SK-N-SH (cell line): ENCODE results near the gene OSBPL7. TPM values are rescaled to one million over a fixed set of nuclear protein-coding genes. Genes with fewer than 3 reads are reported as not detected.
A peak's percentile ranks its signal among the peaks of the same experiment; 100 is the strongest.

ENCODE experiments used
- CTCF ChIA-PET: fragments of 300-600, 350-600 bp; formaldehyde crosslinking; extraction: SDS; loops from one replicate; lab custom pipeline; 2021; lab: Yijun Ruan, JAX
- POLR2A ChIA-PET: fragments of 350-600 bp; sonication (Branson Sonifier 250); formaldehyde crosslinking; extraction: SDS; loops from one replicate; lab custom pipeline; 2020; ENCODE audit warnings: antibody characterized with exemption, inconsistent platforms; lab: Yijun Ruan, JAX
- DNase-seq: peaks from one replicate; pipeline ENCODE4 v3.0.0; 2012
- H2AFZ ChIP-seq: fragments of 200-600 bp; sonication (generic); 2 replicates; pipeline ENCODE4 v1.8.1; 2016; ENCODE audit warnings: antibody characterized with exemption, mild to moderate bottlenecking, low read depth
- H3F3A ChIP-seq: fragments of 200-600 bp; sonication (generic); replicated peaks from 2 replicates; pipeline ENCODE3; 2016; ENCODE audit warnings: antibody characterized with exemption, mild to moderate bottlenecking; ENCODE audit not compliant: insufficient read depth
- H3K27ac ChIP-seq, 2 experiments: fragments of 200-500 bp in 1 of 2; fragments of 200-600 bp in 1 of 2; sonication (Bioruptor generic) in 1 of 2; sonication (generic), shearing (Covaris generic) in 1 of 2; 2 replicates each; pipeline versions ENCODE4 v1.5.1 to v1.6.1; 2014 to 2016; ENCODE audit warnings: low read depth in 2 of 2, inconsistent platforms in 1 of 2, low read length in 1 of 2, mild to moderate bottlenecking in 1 of 2, mixed read lengths in 1 of 2
- H3K27me3 ChIP-seq: fragments of 200-600 bp; sonication (generic), shearing (Covaris generic); 2 replicates; pipeline ENCODE4 v1.6.1; 2016; ENCODE audit warnings: mixed run types; ENCODE audit not compliant: insufficient read depth
- H3K36me3 ChIP-seq, 2 experiments: fragments of 200-500 bp in 1 of 2; fragments of 200-600 bp in 1 of 2; sonication (Bioruptor generic) in 1 of 2; sonication (generic) in 1 of 2; replicated peaks in 1 of 2; 2 replicates each; pipeline versions ENCODE3 to v1.5.1; 2014 to 2016; ENCODE audit warnings: low read length in 1 of 2, mild to moderate bottlenecking in 1 of 2; ENCODE audit not compliant: insufficient read depth in 2 of 2, control insufficient read depth in 1 of 2
- H3K4me1 ChIP-seq, 2 experiments: fragments of 200-500 bp in 1 of 2; fragments of 200-600 bp in 1 of 2; sonication (Bioruptor generic) in 1 of 2; sonication (generic), shearing (Covaris generic) in 1 of 2; 2 replicates each; pipeline versions ENCODE4 v1.5.1 to v1.6.1; 2014 to 2016; ENCODE audit warnings: low read depth in 1 of 2, low read length in 1 of 2, mixed run types in 1 of 2; ENCODE audit not compliant: insufficient read depth in 2 of 2, control insufficient read depth in 1 of 2
- H3K4me2 ChIP-seq: fragments of 200-600 bp; sonication (generic), shearing (Covaris generic); 2 replicates; pipeline ENCODE4 v1.6.1; 2017; ENCODE audit warnings: mixed run types
- H3K4me3 ChIP-seq, 2 experiments: fragments of 200-500 bp in 1 of 2; fragments of 200-600 bp in 1 of 2; sonication (Bioruptor generic) in 1 of 2; sonication (generic), shearing (Covaris generic) in 1 of 2; 2 replicates each; pipeline versions ENCODE4 v1.5.1 to v1.8.1; 2014 to 2016; ENCODE audit warnings: low read depth in 2 of 2, inconsistent platforms in 1 of 2, low read length in 1 of 2, mild to moderate bottlenecking in 1 of 2, mixed read lengths in 1 of 2, moderate library complexity in 1 of 2
- H3K79me2 ChIP-seq: fragments of 200-600 bp; sonication (generic); 2 replicates; pipeline ENCODE4 v1.8.1; 2017; ENCODE audit warnings: mild to moderate bottlenecking; ENCODE audit not compliant: insufficient read depth
- H3K9ac ChIP-seq: fragments of 200-600 bp; sonication (generic); 2 replicates; pipeline ENCODE4 v1.6.1; 2017; ENCODE audit warnings: mixed run types
- H3K9me2 ChIP-seq: fragments of 200-600 bp; sonication (generic); 2 replicates; pipeline ENCODE4 v1.6.1; 2017; ENCODE audit warnings: mixed run types
- H3K9me3 ChIP-seq: fragments of 200-600 bp; sonication (generic); 2 replicates; pipeline ENCODE4 v1.6.1; 2017; ENCODE audit warnings: mixed run types, mild to moderate bottlenecking, moderate library complexity
- H4K20me1 ChIP-seq: fragments of 200-600 bp; sonication (generic); 2 replicates; pipeline ENCODE4 v1.6.1; 2017; ENCODE audit warnings: mild to moderate bottlenecking, mixed run types; ENCODE audit not compliant: insufficient read depth
- CTCF ChIP-seq: fragments of 200-600 bp; sonication (generic); IDR thresholded peaks from 2 replicates; pipeline ENCODE4 v1.6.1; 2017; ENCODE audit warnings: antibody characterized with exemption, mild to moderate bottlenecking, moderate library complexity
- ELF1 ChIP-seq: IDR thresholded peaks from 2 replicates; pipeline ENCODE4 v1.4.0; 2012
- NRF1 ChIP-seq: IDR thresholded peaks from 2 replicates; pipeline ENCODE4 v1.6.1; 2012; ENCODE audit warnings: low read depth, mild to moderate bottlenecking, low read length
- SIN3A ChIP-seq: IDR thresholded peaks from 2 replicates; pipeline ENCODE4 v1.6.1; 2012; ENCODE audit warnings: low read depth, mild to moderate bottlenecking, low read length, moderate library complexity, borderline replicate concordance
- TAF1 ChIP-seq: IDR thresholded peaks from 2 replicates; pipeline ENCODE4 v1.6.1; 2012; ENCODE audit warnings: low read depth, mild to moderate bottlenecking, low read length, moderate library complexity, borderline replicate concordance
- USF2 ChIP-seq: fragments of 150-350 bp; IDR thresholded peaks from 2 replicates; pipeline ENCODE4 v1.6.1; 2017; ENCODE audit warnings: antibody characterized with exemption, low read length, low read depth, borderline replicate concordance
- ZBTB33 ChIP-seq: IDR thresholded peaks from 2 replicates; pipeline ENCODE4 v1.4.0; 2012; ENCODE audit warnings: low read depth, borderline replicate concordance
- WGBS: methylation state at CpG from one replicate; pipeline ENCODE4 v1.1.6; 2017; ENCODE audit warnings: low lambda C conversion rate; 5-methylcytosine and 5-hydroxymethylcytosine counted together
- polyA plus RNA-seq, 3 experiments: library from polyadenylated mRNA; depleted of rRNA; stranded (reverse); fragments of >200 nt; gene quantifications; 2 replicates each; pipeline ENCODE4 v1.2.3, GENCODE V29; 2012

Gene OSBPL7
- polyA plus RNA-seq, 1 of the 3 experiments (the other 2 are of a cell fraction) = 23.7 TPM

GRCh38 chr17:47801906-47802305, 19.7 kb downstream of the OSBPL7 start:
- H3K9me2 ChIP-seq = no peaks in the 10 kb centered on the region
- POLR2A ChIA-PET = interaction anchor here (1.1 kb wide), 1 partner anchor 12 kb away, joined by 3 read pairs; no protein-coding TSS in a partner anchor
- no peak overlapping the region for H3K27ac ChIP-seq
- peak; percentile 14 for DNase-seq
- H3K27me3 ChIP-seq = 0 out of 2 replicates have a peak, but pooled peaks cover 14% of the 10 kb centered on the region
- H4K20me1 ChIP-seq = no peaks in the 10 kb centered on the region
- H3K9ac ChIP-seq = no peak overlapping the region
- no peak overlapping the region for H3K4me3 ChIP-seq
- H3K79me2 ChIP-seq = no peaks in the 10 kb centered on the region
- H3K4me2 ChIP-seq = no peak overlapping the region
- no peak overlapping the region for H2AFZ ChIP-seq
- no peaks in the 10 kb centered on the region for H3K4me1 ChIP-seq
- WGBS = 42% methylated on average over 6 of the region's 6 CpGs
- CTCF ChIA-PET = interaction anchor here (0.5 to 5.2 kb wide), 38 partner anchors 8 to 537 kb away, joined by 3 to 88 read pairs (median 4); partner anchors contain the start of genes OSBPL7, SCRN2 and TBX21
- no peaks in the 10 kb centered on the region for H3K9me3 ChIP-seq
- no peak for TF ChIP-seq ZBTB33
- TF ChIP-seq CTCF = no peak
- peaks cover 0 to 2% of the 10 kb centered on the region in 2 experiments for H3K36me3 ChIP-seq
- no peaks in the 10 kb centered on the region for H3F3A ChIP-seq

- Histone ChIP-seq H3K9me3 (no peaks in the 10 kb centered on the region), H3K27ac (no peak overlapping the region), H2AFZ (no peak overlapping the region), H3F3A (no peaks in the 10 kb centered on the region), H3K9ac (no peak overlapping the region), H3K79me2 (no peaks in the 10 kb centered on the region), H3K4me3 (no peak overlapping the region), H3K4me1 (no peaks in the 10 kb centered on the region), H3K4me2 (no peak overlapping the region), H3K36me3 (no peaks in the 10 kb centered on the region), H3K9me2 (no peaks in the 10 kb centered on the region), H3K27me3 (0 out of 2 replicates have a peak, but pooled peaks cover 14% of the 10 kb centered on the region), H4K20me1 (no peaks in the 10 kb centered on the region)
- CTCF ChIA-PET = interaction anchor here (0.5 to 5.2 kb wide), 29 partner anchors 8 to 536 kb away, joined by 3 to 88 read pairs (median 8); partner anchors contain the start of genes OSBPL7, SCRN2 and TBX21
- POLR2A ChIA-PET = interaction anchor here (1.1 kb wide), 1 partner anchor 11 kb away, joined by 3 read pairs; no protein-coding TSS in a partner anchor
- TF ChIP-seq NRF1 = no peak
- no peak for TF ChIP-seq TAF1
- TF ChIP-seq ELF1 = no peak
- TF ChIP-seq SIN3A = no peak
- no peak for TF ChIP-seq USF2
- TF ChIP-seq CTCF = no peak
- no peak for DNase-seq
- WGBS = 41% methylated on average over 4 of the region's 4 CpGs
Observed at GRCh38 chr17:47801176-47801765, 20.3 kb downstream of the OSBPL7 start.
